SHP77 (cell line): ENCODE data around the gene VSIG1.

ENCODE experiments used
- DNase-seq, 2 experiments: peaks; one replicate each; lab custom pipeline; 2025; lab: John Stamatoyannopoulos, UW

The VSIG1 gene

DNA sequence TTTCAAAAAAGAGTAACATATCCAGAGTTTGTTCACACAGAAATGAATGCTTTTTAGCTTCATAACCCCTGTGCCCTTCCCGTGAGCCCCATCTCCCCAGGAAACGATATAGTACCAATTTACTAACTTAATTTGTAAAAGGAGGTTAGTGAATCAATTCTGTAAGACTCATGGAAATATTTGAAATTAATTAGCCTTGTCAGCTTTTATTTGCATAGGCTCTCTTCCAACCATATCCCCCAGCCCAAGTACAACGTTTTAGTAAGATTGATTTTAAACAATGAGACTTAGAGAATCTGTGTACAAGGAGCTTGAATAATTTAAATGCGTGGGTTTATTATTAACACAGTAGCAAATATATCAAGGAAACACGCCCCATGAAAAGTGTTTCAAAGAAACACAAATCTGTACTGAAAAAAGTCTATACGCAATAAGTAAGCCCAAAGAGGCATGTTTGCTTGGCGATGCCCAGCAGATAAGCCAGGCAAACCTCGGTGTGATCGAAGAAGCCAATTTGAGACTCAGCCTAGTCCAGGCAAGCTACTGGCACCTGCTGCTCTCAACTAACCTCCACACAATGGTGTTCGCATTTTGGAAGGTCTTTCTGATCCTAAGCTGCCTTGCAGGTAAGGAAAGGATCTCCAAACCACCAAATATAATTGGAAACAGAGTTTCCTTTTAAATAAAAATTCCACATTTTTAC is at the start of gene VSIG1:
VSIG1 (plus strand) TSS at position 512 of the 703 bp plus-strand sequence; CDS start at position 578, 66 bp downstream.
- DNase-seq: no peak

DNA sequence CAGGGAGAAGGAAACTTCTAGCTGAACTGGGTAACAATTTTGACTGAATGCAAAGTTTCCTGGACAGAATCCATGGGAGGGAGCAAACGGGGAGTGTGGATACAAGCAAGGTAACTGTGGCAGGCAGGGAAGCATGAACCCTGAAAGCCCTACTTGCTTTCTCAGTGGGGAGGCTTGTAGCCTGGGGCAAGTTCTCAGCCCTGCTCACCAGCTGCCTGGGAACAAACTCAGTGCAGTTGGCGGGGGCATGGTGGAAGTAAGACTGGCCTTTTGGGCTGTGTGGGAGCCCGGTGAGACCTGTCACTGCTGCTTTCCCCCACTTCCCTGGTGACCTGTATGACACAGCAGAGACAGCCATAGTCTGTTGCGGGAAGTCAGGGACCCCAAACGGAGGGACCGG is 48.7 kb upstream of the VSIG1 start:
- no peak for DNase-seq

DNA sequence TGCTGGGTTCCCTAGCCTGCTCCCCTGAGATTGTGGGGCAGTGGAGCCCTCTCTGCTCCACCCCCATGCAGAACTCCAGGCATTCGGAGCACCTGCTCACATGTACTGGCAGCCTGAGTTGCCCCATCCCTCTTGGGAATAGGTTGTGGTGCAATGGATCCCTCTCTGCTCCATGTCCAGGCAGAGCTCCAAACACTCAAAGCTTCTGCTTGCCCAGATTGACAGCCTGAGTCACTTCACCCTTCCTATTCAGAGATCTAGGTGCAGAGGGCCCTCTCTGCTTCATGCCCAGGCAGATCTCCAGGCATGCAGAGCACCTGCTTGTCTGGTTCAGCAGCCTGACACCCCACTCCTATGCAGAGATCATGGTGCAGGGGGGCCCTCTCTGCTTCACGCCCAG is 44.1 kb upstream of the VSIG1 start:
- no peak for DNase-seq

DNA sequence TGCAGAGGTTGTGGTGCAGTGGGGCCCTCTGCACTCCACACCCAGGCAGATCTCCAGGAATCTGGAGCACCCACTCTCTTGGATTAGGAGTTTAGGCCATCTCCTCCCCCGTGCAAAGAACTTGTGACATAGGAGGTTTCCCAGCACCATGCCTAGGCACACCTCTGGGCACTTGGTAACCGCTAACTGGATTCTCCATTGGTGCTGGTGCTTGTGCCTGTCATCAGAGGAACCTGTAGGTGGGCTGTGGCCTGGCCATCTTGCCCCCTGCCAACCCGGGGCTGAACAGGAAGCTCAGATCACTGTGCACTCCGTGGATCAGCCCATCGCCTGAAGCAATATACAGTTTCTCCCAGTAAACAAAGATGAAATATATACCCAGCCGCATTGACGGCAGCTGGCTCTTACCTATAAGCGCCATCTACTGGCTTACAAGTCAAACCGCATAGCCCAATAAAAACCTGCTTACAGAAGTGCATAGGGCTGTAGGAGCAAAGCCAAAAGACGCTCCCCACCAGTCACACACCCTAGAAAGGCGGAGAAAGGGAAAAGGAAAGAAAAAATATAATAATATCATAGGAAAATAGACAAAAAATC is 43.5 kb upstream of the VSIG1 start:
- DNase-seq: peak; percentile 2 to 11

DNA sequence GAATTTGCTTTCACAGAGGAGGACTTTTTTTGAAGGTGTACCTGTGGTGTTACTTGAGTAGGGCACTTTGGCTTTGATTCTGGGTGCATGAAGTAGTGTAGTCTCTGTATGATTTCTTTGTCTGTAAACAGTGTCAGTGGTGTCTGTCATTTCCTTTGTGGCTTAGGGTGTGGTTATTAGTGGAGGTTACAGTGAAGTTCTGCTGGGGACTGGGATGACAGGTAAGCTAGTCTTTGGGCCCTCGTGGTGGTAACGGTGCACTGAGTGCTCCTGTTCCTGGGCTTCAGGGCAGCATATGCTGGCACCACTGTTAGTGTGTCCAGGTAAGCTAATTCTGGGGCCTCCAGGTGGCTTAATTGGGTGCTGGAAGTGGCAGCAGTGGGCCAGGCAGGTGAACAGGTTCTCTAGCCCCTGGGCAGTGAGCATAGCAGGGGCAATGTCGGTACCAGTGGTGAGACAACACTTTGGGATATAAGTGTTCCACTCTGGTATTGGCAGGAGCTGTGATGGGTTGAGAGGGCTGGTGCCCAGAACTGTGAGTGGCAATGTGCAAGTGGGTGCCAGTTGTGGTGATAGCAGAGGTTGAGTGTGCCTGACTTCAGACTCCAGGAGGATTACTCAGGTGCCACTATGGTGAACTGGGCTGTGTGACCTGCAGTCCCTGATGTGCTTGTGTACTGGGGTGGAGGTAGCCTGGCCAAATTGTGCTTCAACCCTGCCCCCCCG is 26.0 kb upstream of the VSIG1 start:
- DNase-seq: no peak

DNA sequence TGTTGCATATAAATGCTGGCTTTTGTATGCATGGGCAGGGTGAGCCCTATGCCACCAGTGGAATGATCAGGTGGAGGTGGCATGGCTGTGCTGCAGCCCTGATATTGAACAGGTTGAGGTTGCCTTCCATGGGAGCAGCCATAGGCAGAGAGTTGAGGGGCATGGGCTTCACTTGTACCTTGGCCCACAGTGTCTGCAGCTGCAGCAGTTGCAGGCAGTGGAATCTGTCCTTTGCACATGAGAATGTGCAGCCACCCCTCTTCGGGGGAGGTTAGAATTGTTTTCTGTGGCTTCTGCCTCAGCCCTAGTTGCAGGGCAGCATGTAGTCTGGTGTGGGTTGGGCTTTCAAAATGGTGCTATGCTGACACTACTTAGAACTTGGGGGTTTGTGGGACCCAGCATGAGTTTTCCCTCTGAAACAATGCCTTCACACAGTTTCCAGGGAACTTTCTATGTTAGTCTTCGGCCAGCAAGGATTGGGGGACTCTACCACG is 25.4 kb upstream of the VSIG1 start:
- DNase-seq: no peak

DNA sequence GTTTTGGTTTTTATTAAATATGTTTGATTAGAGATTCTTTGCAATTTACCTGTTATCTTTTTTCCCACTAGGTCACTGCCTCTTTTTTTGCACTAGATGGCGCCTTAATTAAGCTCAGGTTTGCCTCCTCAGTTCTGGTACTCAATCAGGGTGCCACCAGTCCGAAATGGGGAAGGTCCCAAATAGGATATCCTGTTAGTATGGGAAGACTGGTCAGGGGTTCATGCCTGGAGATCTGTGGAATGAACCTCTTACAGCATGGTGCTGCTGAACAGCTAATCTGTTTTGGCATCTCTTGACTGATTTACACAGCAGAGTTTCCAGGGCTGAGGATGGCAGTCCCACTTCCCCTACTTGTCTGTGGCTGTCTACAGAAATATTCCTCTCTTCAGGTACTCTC is 24.2 kb upstream of the VSIG1 start:
- no peak for DNase-seq

DNA sequence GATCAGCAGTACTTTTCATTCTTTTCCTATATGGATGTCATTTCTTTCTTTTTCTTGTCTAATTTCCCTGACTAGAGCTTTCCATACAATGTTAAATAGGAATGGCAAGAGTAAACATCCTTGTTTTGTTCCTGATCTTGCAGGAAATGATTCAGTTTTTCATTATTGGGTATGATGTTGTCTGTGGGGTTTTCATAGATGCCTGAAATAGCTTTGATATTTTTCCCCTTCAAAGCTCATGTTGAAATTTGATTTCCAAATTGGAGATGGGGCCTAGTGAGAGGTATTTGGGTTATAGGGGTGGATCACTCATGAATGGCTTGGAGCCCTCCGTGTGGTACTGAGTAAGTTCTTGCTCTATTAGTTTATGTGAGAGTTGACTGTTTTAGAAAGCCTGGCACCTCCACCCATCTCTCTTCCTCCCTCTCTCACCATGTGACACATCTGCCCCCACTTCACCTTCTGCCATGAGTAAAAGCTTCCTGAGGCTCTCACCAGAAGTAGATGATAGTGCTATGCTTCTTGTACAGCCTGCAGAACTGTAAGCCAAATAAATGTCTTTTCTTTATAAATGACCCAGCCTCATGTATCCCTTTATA is 22.3 kb upstream of the VSIG1 start:
- DNase-seq: no peak

DNA sequence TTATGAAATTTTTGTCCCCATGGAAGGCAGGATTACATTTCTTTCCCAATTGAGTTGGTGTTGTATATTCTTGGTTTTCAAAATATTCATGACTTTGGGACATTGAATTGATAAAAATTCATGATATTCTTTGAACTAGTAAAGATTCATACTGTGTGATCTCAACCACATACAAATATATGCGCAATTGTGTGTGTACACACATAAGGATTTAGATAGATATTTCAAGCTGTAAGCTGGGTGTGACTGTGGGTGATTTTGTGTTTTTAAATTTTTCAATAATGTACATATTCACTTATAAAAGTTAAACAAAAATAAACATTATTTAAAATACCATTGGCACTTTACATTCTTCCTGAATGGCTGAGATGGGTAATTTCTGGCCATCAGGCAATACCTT is 19.5 kb upstream of the VSIG1 start:
- no peak for DNase-seq

DNA sequence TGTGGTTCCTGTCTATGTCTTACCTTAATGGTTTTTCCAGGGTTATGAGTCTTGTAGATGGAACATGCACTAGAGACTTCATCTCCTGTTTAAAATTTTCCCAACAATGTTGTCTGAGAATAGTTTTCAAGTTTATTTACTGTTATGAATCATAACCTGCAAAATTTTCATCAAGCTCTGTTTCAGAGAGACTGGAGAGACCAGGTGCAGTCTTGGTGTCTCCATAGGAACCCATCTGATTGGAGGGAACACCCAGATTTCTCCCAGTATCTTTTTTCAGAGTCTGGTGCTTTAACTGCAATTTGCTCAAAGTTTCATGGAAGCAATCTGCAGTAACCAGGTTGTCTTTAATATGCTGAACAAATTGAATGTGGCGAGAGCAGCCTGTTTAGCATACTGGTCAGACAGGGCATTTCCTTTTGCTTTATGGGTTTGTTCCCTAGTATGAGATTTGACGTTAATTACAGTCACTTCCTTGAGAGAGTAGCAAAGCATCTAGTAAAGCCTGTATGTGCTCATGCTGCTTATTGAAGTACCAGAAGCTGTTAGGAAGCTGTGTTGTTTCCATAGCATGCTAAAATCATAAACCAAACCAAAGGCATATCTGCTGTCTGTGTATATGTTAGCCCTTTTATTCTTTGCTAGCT is 18.8 kb upstream of the VSIG1 start:
- no peak for DNase-seq

DNA sequence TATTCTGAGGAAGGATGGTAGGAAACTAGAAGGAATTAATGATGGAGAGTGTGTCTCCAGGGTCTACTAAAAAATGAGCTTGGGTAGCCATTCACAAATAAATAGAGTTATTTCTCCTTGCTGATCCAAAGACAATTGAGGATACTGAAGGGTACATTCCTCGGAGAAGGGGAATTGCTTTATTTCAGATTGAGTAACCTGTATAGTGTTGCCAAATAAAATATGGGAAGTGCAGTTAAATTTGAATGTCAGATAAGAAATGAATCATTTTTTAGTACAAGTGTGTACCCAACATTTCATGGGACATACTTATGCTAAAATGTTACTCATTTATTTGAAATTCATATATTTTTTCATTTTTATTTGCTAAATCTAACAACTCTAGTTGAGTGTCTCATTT is 16.0 kb upstream of the VSIG1 start:
- DNase-seq: no peak

DNA sequence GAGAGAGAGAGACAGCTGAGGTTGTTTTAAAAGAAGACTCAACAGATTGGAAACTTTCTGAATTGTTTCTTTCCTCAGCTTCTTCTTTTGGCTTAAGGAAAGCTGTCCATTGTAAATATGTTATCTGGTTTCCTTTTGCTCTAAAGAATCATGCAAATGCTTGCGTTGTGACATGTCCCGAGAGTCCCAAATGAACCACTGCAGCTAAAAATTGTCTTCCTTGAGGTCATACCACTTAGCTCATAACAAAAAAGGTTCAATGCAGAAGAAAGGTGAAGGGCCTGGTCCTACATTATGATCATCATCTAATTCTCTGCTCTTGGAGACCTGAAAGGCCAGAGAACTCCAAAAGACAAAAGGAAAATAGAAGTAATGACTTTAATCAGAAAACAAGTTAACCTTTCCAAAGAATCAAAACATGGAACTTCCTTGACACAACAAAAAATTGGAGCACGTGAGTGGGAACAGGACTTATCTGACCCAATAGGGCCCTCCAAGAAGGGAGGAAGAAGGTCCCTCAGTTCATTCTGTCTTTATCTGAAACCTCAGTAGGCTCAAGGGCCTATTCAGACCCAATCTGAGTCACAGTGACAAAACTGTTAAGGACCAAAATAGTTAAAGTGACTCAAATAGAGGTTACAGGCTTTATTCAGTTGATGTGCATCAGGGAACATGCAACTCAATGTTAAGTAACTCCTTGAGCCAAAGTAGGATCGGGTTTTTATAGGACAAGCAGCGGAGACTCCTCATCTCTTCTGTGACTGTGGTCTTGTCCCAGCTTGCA is 14.7 kb upstream of the VSIG1 start:
- no peak for DNase-seq

DNA sequence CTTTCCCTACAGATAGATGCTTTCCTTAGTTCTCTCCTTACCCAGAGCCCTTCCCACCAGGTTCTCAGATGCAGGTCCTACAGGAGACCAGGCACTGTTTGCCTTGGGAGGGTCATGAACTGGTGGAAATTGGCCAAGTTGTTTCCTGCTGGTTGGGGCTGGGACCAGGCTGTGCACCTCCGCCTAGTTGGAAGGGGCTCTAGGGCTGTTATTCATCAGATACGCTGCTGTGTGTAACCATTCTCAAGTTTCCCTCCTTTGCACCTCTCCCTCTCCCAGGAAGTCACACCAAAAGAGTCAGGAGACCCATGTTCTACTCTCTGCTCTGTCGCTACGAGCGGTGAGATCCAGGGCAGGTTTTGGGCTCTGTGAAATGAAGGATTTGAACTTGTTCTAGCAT is 11.9 kb upstream of the VSIG1 start:
- no peak for DNase-seq

DNA sequence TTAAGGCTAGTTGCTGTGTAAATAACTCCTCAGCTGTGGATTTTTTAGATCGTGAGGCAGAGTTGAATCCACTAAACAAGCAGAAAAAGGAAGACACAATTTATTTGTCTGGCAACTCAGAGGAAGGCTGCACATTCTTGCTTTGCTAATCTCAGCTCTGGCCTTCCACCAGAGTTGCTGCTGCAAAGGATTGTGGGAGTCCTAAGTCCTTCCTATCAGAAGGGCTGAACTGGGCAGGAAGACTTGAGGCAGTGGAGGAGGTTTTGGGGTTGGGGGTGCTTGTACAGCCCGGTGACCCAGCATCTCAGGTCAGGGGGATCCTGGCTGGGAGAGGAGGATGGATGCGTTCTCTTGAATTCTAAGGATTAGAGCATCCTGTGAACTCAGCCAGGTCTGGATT is 11.0 kb upstream of the VSIG1 start:
- no peak for DNase-seq

DNA sequence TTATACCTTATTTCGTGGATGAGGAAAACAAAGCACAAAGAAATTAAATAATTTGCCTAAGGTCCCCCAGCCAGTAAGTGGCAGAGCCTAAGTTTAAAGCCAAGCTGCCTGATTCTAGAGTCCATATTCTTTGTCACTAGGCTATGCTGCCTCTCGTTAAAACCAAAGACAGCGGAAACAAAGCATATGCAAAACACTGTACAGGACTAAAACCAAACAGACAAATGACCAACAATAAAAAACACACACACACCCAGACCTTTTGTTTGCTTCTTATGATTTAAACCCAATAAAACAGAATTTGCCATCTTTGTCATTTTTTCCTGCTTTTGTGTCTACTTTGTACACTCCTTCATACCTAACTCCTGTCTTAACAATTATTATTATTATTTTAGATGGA is 10.1 kb upstream of the VSIG1 start:
- no peak for DNase-seq

DNA sequence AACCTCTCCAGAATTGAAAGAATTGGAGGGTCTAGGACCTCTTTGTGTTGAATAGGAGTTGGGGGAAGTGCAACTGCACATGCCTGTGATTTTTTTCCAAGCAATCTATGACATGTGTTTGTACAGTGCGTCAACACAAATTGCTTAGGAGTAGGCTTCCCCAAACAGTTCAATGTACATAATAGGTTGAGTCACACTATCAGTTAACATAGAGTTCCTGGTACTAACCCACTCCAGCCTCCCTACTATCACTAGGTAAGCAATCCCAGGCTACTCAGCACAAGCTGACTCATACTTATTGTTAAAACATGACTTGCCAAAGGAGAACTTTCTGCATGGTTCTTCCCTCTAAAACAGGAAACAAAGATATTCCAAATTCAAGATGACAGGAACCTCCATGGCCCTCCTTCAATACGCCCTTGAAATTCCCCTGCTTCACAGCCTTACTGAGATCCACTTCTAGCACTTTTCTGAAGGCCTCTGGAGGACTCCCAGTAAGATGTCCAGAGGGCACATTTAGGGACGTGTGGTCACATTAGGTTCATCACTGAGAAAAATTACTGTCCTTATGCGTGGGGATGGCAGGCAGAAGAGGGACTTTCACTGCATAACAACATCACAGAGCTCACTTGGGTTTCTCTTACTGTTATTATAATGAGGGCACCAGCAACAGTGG is 8.4 kb upstream of the VSIG1 start:
- no peak for DNase-seq

DNA sequence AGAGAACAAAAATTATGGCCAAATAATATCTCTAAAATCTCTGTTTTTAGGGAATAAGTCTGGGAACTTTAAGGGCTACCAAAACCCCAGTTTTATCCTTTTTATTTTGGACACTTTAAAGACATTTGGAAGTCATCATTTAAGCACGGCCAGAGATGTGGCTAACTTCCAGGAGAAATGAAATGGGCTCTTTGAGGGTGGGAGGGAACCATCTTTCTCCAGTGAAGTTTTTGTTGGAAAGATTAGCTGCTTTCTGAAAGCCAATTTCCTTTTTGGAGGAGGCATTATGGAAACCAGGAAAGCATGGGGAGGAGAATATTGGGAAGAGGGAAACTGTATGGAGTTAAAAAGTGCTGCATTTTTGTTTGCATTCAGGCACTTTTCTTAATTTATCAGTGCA is 4.8 kb downstream of the VSIG1 start:
- DNase-seq: no peak

DNA sequence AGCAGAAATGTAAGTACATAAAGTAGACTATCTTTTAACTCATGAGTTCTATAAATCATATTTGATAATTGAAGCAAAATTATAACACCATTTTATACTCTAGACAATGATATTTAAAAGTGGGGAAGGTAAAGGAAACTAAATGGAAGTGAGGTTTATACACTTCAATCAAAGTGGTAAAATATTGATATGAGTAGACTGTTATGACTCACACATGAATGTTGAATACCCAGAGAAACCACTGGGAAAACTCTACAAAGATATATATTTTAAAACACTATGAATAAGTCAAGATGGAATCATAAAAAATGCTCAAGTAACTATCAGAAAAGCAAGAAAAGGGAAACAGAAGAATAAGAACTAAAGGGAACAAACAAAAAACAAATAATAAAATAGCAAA is 8.4 kb downstream of the VSIG1 start:
- DNase-seq: no peak

DNA sequence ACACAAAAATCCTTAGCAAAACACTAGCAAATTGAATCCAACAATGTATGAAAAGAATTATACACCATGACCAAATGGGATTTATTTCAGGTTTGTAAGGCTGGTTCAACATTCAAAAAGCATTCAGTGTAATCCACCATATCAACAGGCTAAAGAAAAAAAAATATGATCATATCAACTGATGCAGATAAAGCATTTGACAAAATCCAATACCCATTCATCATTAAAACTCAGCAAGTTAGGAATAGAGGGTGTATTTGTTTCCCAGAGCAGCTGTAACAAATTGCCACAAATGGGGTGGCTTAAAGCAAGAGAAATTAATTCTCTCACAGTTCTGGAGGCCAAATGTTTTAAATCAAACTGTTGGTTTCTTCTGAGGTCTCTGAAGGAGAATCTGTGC is 10.7 kb downstream of the VSIG1 start:
- no peak for DNase-seq

DNA sequence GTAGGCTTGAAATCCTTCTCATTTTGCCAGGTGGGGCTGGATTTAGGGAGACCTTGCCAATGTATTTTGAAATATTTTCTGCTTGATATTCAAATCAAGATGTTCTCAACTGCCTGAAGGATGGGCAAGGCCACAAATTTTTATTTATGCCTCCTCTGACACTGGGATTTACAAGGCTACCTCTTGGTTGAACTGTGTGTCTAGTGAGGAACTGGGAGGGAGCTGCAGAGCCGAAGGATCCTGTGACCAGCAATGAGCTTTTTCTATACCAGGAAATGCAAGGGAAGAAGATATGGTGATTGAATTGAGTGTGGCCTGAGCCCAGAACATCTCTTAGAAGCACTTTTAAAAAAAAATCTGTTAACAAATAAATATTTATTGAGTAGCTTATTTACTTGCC is 14.9 kb downstream of the VSIG1 start:
- no peak for DNase-seq

DNA sequence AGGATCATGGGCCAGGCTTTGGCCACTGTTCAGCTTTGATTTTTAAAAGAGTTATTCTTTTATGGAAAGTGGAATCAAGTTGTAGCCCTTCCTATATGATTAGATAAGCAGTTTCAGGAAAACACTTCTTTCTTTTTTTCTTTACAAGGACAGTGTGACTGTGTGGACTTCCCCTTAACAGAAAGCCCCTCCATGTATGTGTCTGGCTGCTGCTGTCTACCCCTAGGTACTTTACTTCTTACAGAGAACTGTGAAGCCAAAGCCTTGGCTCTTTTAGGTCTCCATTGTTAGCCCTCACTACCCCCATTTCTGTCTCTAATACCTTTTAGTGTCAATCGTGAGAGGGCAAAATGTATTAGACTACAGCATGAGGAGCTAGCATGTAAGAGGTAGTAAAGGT is 19.1 kb downstream of the VSIG1 start:
- no peak for DNase-seq
